ENCODE data around the gene NUBPL.

- TF ChIP-seq CTCF (conservative IDR thresholded peaks at IDR 0.05 in 1 of 2, IDR thresholded peaks at IDR 0.05 in 1 of 2; ENCODE audit: extremely low read depth in 1 of 2, insufficient read depth in 1 of 2, low read depth in 1 of 2, low read length in 2 of 2) (no peak), EZH2 (IDR thresholded peaks at IDR 0.05; ENCODE audit: borderline replicate concordance, low read length) (no peak)
Measured at GRCh38 chr14:31561155-31561846, at the start of gene NUBPL.

All from mammary epithelial cell (primary cell).